NCI-H128 (cell line): Measurements from ENCODE around the gene POU2F1.
"Not testable (repeated sequence)": the region's sequence is repeated elsewhere in the genome, so short reads cannot be mapped to it uniquely, and the experiment has no call there.

Experiments used
- DNase-seq: peaks from one replicate; lab custom pipeline; 2025; ENCODE audit not compliant: unreplicated experiment; lab: John Stamatoyannopoulos, UW

The POU2F1 gene

GRCh38 chr1:167230437-167230836 is 9.8 kb downstream of the POU2F1 start:
- no peak for DNase-seq

- DNase-seq: no peak
These were observed 11.3 kb downstream of the POU2F1 start for GRCh38 chr1:167231873-167232450.

- DNase-seq: no peak
These were observed 12.1 kb downstream of the POU2F1 start for GRCh38 chr1:167232801-167233200.

- no peak for DNase-seq
These were observed 12.7 kb downstream of the POU2F1 start for GRCh38 chr1:167233373-167233772.

- no peak for DNase-seq
These were observed 16.3 kb downstream of the POU2F1 start for GRCh38 chr1:167237000-167237399.

- DNase-seq: no peak
These were observed 18.0 kb downstream of the POU2F1 start for GRCh38 chr1:167238713-167239112.

- no peak for DNase-seq
These were observed 18.6 kb downstream of the POU2F1 start for GRCh38 chr1:167239257-167239656.

GRCh38 chr1:167244244-167244643 is 23.6 kb downstream of the POU2F1 start:
- no peak for DNase-seq

- not testable (repeated sequence) for DNase-seq
These were observed 24.5 kb downstream of the POU2F1 start for GRCh38 chr1:167245168-167245567.

GRCh38 chr1:167246971-167247370 is 26.3 kb downstream of the POU2F1 start:
- DNase-seq: no peak

GRCh38 chr1:167247754-167248153 is 27.1 kb downstream of the POU2F1 start:
- no peak for DNase-seq

GRCh38 chr1:167248707-167249642 is 28.3 kb downstream of the POU2F1 start:
- DNase-seq: no peak

GRCh38 chr1:167249702-167250101 is 29.0 kb downstream of the POU2F1 start:
- no peak for DNase-seq

- no peak for DNase-seq
These were observed 29.8 kb downstream of the POU2F1 start for GRCh38 chr1:167250482-167250881.

- no peak for DNase-seq
These were observed 30.8 kb downstream of the POU2F1 start for GRCh38 chr1:167251472-167251871.

GRCh38 chr1:167252986-167253385 is 32.3 kb downstream of the POU2F1 start:
- DNase-seq: no peak

GRCh38 chr1:167258858-167259257 is 38.2 kb downstream of the POU2F1 start:
- DNase-seq: no peak

GRCh38 chr1:167262836-167263235 is 42.1 kb downstream of the POU2F1 start:
- no peak for DNase-seq

- DNase-seq: no peak
These were observed 42.7 kb downstream of the POU2F1 start for GRCh38 chr1:167263344-167263743.

GRCh38 chr1:167263819-167264464 is 43.3 kb downstream of the POU2F1 start:
- no peak for DNase-seq

GRCh38 chr1:167266965-167267364 is 46.3 kb downstream of the POU2F1 start:
- no peak for DNase-seq

GRCh38 chr1:167268347-167268787 is 47.7 kb downstream of the POU2F1 start:
- no peak for DNase-seq
